GM10248 (cell line): Measurements from ENCODE around the gene VDAC2.
"Not testable (repeated sequence)": the region's sequence is repeated elsewhere in the genome, so short reads cannot be mapped to it uniquely, and the experiment has no call there.

Source experiments
- CTCF ChIA-PET: fragments of 300-600 bp; sonication (Branson Sonifier 250); formaldehyde crosslinking; extraction: SDS; loops from one replicate; lab custom pipeline; 2021; ENCODE audit warnings: antibody characterized with exemption; lab: Yijun Ruan, JAX
- POLR2A ChIA-PET: fragments of 350-650 bp; sonication (Branson Sonifier 250); formaldehyde crosslinking; extraction: SDS; loops from one replicate; lab custom pipeline; 2020; ENCODE audit warnings: antibody characterized with exemption; lab: Yijun Ruan, JAX
- DNase-seq: peaks from one replicate; pipeline ENCODE4 v3.0.0; 2012; ENCODE audit errors: extremely low spot score
- TF ChIP-seq, protein P1 (sequence below): IDR thresholded peaks from 2 replicates; pipeline ENCODE4 v1.5.1; 2012; ENCODE audit warnings: mild to moderate bottlenecking, low read depth; ENCODE audit errors: extremely low read depth, missing control alignments, control extremely low read depth

The VDAC2 gene

DNA sequence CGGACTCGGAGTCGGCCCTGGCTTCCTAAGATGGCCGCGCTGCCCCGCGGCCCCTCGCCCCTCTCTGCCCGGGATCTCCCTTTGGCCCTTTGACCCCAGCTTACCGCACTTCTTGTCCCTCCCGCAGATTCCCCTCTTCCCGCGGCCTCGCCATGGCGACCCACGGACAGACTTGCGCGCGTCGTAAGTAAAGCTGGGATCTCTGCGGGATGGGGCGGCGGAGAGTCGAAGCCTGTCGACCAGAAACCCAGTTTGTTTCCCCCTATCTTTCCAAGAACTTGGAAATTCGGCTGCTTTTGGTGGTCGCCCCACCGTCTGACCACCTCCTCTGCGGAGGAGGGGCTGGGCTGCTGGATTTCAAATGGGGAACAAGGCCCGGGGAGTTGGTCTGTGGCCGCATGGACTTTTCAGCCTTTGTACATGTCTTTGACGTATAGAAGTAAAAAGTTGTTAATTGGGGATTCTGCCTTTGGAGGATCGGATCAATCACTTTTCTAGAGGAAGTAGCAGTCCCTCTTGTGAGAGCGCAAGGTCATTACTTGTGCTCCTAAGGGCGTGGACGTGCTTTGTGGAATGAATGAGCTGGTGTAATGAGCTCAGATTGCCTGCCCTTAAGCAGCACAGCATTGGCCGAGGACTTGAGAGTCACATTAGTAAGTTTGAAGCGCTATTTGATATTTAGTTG is 553 bp downstream of the VDAC2 start:
- CTCF ChIA-PET = interaction anchor here (1.1 to 4.2 kb wide), 8 partner anchors 9 to 25 kb away, joined by 3 to 30 read pairs (median 8); partner anchors contain the start of gene COMTD1
- TF ChIP-seq, protein P1, sequence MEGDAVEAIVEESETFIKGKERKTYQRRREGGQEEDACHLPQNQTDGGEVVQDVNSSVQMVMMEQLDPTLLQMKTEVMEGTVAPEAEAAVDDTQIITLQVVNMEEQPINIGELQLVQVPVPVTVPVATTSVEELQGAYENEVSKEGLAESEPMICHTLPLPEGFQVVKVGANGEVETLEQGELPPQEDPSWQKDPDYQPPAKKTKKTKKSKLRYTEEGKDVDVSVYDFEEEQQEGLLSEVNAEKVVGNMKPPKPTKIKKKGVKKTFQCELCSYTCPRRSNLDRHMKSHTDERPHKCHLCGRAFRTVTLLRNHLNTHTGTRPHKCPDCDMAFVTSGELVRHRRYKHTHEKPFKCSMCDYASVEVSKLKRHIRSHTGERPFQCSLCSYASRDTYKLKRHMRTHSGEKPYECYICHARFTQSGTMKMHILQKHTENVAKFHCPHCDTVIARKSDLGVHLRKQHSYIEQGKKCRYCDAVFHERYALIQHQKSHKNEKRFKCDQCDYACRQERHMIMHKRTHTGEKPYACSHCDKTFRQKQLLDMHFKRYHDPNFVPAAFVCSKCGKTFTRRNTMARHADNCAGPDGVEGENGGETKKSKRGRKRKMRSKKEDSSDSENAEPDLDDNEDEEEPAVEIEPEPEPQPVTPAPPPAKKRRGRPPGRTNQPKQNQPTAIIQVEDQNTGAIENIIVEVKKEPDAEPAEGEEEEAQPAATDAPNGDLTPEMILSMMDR = no peak
- POLR2A ChIA-PET = interaction anchor here (0.6 to 2.0 kb wide), 5 partner anchors 12 to 25 kb away, joined by 3 to 8 read pairs (median 7); no protein-coding TSS in a partner anchor
- DNase-seq = no peak

DNA sequence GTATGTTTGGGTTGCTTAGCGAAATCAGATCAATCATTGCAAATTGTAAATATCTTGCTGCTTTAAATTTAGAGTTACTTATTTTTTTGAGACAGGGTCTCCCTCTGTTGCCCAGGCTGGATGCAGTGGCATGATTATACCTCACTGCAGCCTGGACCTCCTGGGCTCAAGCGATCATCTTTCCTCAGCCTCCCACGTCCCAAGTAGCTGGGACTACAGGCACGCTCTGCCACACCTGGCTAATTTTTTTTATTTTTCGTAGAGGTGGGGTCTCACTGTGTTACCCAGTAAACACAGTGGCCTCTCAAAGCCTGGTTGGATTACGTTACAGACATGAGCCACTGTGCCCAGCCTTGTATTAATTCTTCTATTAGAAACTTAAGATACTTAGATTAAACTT is 1.7 kb downstream of the VDAC2 start:
- no peak for DNase-seq
- TF ChIP-seq, protein P1 = no peak
- ChIA-PET POLR2A (no interaction called here), CTCF (interaction anchor here (1.1 to 4.2 kb wide), 6 partner anchors 8 to 24 kb away, joined by 3 to 30 read pairs (median 12); partner anchors contain the start of gene COMTD1)

DNA sequence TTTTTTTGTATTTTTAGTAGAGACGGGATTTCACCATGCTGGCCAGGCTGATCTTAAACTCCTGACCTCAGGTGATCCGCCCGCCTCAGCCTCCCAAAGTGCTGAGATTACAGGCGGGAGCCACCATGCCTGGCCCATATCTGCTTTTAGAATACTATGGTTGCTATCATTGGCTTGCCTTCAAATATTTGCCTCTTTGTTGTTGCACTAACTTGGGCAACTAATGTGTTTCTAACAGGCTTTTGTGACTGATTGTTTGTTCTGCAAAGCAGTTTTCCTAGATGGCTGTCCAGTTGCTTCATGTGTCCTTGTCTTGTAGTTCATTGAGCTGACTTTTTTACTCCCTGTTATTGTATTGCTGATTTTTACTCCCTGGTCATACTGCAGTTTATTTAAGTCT is 9.7 kb downstream of the VDAC2 start:
- POLR2A ChIA-PET = interaction anchor here (0.6 kb wide), 2 partner anchors 255 to 1073 kb away, joined by 3 to 4 read pairs; no protein-coding TSS in a partner anchor
- TF ChIP-seq, protein P1 = no peak
- DNase-seq = no peak
- CTCF ChIA-PET = interaction anchor here (0.9 to 1.6 kb wide), 3 partner anchors 8 to 22 kb away, joined by 3 to 5 read pairs (median 4); no protein-coding TSS in a partner anchor

DNA sequence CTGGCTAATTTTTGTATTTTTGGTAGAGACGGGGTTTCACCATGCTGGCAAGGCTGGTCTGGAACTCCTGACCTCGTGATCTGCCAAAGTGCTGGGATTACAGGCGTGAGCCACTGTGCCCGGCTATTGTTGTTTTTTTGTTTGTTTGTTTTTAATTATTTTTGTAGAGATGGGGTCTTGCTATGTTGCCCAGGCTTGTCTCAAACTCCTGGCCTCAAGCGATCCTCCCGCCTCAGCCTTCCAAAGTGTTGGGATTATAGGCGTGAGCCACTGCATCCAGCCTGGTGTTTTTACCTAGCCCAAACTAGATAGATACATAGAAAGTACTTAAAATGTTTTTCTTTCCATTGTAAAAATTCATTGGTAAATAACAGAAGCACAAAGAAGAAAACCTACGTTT is 10.9 kb downstream of the VDAC2 start:
- DNase-seq, POLR2A ChIA-PET: not testable (repeated sequence)
- CTCF ChIA-PET = interaction anchor here (1.1 to 5.9 kb wide), 3 partner anchors 9 to 14 kb away, joined by 5 to 32 read pairs (median 15); partner anchors contain the start of gene COMTD1

DNA sequence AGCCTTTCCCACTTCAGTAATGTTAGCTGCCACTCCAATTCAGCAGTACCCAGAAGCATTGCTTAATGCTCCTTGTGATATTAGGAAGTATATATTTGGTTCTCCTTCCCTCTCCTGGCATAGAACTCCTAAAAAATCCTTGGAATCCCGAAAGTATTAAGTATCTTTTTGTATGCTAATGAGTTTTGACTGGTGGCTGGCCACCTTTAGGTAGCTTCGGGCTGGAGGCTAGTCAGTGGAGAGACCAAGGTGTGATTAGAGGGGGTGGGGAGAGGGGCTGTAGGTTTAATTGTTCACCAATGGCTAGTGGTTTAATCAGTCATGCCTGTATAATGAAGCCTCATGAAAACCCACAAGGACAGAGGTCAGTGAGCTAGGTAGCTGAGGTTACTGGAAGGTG is 12.9 kb downstream of the VDAC2 start:
- no peak for DNase-seq
- ChIA-PET POLR2A (interaction anchor here (1.2 kb wide), 1 partner anchor 12 kb away, joined by 7 read pairs; the partner anchor contains the start of gene VDAC2), CTCF (interaction anchor here (0.8 to 5.9 kb wide), 5 partner anchors 8 to 29 kb away, joined by 3 to 32 read pairs (median 15); partner anchors contain the start of genes COMTD1 and VDAC2)
- TF ChIP-seq, protein P1 = no peak

DNA sequence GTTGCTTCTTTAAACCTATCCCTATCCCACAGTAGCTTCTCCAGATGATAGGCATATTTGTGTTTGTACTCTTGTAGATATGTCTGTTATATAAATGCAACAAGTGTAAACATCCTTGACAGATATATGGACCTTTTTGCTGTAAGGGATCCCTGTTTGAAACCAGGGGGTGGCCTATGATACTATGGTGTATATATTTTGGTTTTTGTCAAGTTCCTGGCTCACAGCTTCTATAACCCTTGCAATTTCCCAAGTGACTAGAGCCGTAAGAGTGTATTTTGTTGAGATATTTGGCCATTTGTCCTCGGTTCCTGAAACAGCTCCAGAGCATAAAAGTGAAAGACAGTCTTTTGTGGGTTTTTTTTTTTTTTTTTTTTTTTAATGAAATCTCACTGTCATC is 15.5 kb downstream of the VDAC2 start:
- CTCF ChIA-PET = interaction anchor here (1.1 to 5.9 kb wide), 5 partner anchors 9 to 38 kb away, joined by 3 to 32 read pairs (median 3); partner anchors contain the start of genes COMTD1 and VDAC2

More for the DNA sequence above, 15.5 kb downstream of the VDAC2 start:
- TF ChIP-seq, protein P1 = no peak
- POLR2A ChIA-PET = interaction anchor here (0.6 to 1.7 kb wide), 4 partner anchors 15 to 408 kb away, joined by 4 to 8 read pairs (median 6); partner anchors contain the start of gene VDAC2
- no peak for DNase-seq
